ENCODE data around the gene LSM2.

DNA sequence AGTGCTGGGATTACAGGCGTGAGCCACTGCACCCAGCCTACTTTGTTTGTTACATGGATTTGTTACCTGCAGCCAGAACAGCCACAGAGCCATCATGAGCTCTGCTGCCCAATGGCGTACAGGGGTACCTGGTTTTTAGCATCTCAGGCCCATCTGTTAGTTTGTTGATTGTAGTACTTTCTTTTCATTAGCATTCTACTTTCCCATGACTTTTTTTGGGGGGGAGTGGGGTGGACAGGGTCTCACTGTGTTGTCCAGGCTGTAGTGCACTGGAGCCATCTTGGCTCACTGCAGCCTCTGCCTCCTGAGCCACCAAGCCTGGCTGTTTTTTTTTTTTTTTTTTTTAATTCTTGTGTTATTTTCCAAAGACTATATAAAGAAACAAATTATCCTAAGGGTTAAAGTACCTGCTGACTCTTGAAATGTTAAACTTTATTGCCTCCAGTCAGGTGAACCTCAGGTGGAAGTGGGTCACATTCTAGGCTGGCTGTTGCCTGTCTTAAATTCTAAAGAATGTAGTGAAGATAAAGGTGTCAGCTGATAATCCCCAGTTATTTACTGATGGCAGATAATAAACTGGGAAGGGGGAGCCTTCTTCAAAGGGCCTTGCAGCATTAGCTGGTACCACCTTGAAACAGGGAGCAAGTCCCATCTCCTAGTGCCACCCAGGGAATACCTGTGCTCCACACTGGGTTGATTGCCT, 40.7 kb upstream of the LSM2 start:
- TF ChIP-seq, protein P1, sequence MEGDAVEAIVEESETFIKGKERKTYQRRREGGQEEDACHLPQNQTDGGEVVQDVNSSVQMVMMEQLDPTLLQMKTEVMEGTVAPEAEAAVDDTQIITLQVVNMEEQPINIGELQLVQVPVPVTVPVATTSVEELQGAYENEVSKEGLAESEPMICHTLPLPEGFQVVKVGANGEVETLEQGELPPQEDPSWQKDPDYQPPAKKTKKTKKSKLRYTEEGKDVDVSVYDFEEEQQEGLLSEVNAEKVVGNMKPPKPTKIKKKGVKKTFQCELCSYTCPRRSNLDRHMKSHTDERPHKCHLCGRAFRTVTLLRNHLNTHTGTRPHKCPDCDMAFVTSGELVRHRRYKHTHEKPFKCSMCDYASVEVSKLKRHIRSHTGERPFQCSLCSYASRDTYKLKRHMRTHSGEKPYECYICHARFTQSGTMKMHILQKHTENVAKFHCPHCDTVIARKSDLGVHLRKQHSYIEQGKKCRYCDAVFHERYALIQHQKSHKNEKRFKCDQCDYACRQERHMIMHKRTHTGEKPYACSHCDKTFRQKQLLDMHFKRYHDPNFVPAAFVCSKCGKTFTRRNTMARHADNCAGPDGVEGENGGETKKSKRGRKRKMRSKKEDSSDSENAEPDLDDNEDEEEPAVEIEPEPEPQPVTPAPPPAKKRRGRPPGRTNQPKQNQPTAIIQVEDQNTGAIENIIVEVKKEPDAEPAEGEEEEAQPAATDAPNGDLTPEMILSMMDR (IDR thresholded peaks at IDR 0.05), result no peak
- no peak for TF ChIP-seq POLR2A (IDR thresholded peaks at IDR 0.05)
